Pancreas (tissue), 10 donors: ENCODE measurements around the gene TLR10. TPM values are rescaled to one million over a fixed set of nuclear protein-coding genes. Genes with fewer than 3 reads are reported as not detected.

ENCODE experiments used
- ATAC-seq, 4 donors: fragments of 200-7000 bp; cut with Tn5 transposase; one replicate each; pipeline versions ENCODE4 v1.8.0 to v1.9.1; 2020; ENCODE audit warnings: mild to moderate bottlenecking in 4 of 4, moderate library complexity in 4 of 4
- DNase-seq, 6 donors: peaks; one replicate each; pipeline ENCODE4 v3.0.0-alpha.2; 2020
- FAIRE-seq: peaks from 2 replicates; lab custom pipeline; 2012; peaks lifted over from hg19 to GRCh38; lab: Jason Lieb, UNC
- H3K27ac ChIP-seq, 4 donors: fragments of 200-600 bp; sonication (generic); 1 replicate in 3 of 4; 2 replicates in 1 of 4; pipeline versions ENCODE4 v1.5.0 to v1.8.0; 2020
- H3K27me3 ChIP-seq, 4 donors: fragments of 200-600 bp; one replicate each; pipeline ENCODE4 v1.8.0; 2021
- H3K36me3 ChIP-seq, 3 donors: fragments of 200-600 bp; sonication (generic) in 1 of 3; one replicate each; pipeline versions ENCODE4 v1.5.0 to v1.8.0; 2020 to 2021
- H3K4me1 ChIP-seq, 3 donors: fragments of 200-600 bp; one replicate each; pipeline ENCODE4 v1.8.0; 2021
- H3K4me3 ChIP-seq, 4 donors: fragments of 200-600 bp; sonication (generic) in 2 of 4; one replicate each; pipeline versions ENCODE4 v1.5.0 to v1.8.0; 2020 to 2021
- H3K9me3 ChIP-seq, 4 donors: fragments of 200-600 bp; one replicate each; pipeline ENCODE4 v1.8.0; 2021
- WGBS, 2 donors: extraction: QIAGEN DNeasy Blood & Tissue Kit; methylation state at CpG; one replicate each; pipeline ENCODE4 v1.1.7; 2013; 5-methylcytosine and 5-hydroxymethylcytosine counted together
- intact Hi-C, 3 donors: fragments of 100-400 bp; cut with DNase I; formaldehyde crosslinking; loops; one replicate each; pipeline versions ENCODE4 v1.11.1 to v1.14.2; 2022
- polyA plus RNA-seq, 2 donors: library from polyadenylated mRNA; stranded (reverse); fragments of 200-250 nt; gene quantifications; one replicate each; pipeline ENCODE4 v1.2.3, GENCODE V29; 2013
- total RNA-seq, 6 donors: library from RNA; stranded (reverse); fragmentation: NEBNext Ultra II Directional in 4 of 6; extraction: Animal tissue kit (Norgen Biotek cat#: 25700) in 4 of 6; gene quantifications; one replicate each; pipeline versions ENCODE4 v1.2.1 to v1.2.4, GENCODE V29; 2021 to 2023
- TF ChIP-seq, protein P1 (sequence below), 4 donors: fragments of 200-600 bp; sonication (generic) in 3 of 4; IDR thresholded peaks; one replicate each; pipeline versions ENCODE4 v1.5.0 to v1.8.0; 2021; ENCODE audit warnings: antibody characterized with exemption in 4 of 4
- donor health status: healthy with polysubstance abuse.
- donor health status: DM: no; HTN: no; CAD: no; lungs with moderate emphysema.
- donor health status: DM: no; HTN: no; CAD: no.
- donor health status: control.
- donor health status: control.
- donor health status: Bipolar disorder and iron deficiency.
- donor health status: DM: yes; HTN: yes; CAD: no.
- donor health status: DM: no; HTN: no; CAD: no.
- donor health status: DM: no; HTN: no; CAD: no.
- donor health status: DM: yes; HTN: yes; CAD: no.

Gene TLR10
- total and polyA plus RNA-seq, 8 donors = 0.04 to 1.2 (median 0.16) TPM; not detected in 1

DNA sequence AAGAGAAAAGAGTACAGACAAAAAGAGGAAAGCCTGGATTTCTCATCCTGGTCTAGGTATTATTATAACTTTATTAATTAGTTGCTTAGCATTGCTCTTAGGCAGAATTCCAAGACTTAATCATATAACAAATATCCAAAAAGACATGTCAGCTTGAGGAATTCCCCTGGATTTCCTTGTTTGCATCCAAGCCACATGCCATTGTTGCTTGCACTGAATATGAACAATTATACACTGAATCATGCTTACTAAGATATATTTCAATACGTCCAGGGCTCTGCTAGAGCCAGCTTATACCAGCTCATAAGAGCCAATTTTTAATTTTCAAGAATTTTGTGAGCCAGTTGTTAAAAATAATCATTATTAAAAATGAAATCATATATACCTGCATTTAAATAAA, 5.5 kb upstream of the TLR10 start:
- H3K27ac ChIP-seq = peak overlapping the region in 2 of 4 donors; percentile 29 to 44
- no peak for FAIRE-seq

DNA sequence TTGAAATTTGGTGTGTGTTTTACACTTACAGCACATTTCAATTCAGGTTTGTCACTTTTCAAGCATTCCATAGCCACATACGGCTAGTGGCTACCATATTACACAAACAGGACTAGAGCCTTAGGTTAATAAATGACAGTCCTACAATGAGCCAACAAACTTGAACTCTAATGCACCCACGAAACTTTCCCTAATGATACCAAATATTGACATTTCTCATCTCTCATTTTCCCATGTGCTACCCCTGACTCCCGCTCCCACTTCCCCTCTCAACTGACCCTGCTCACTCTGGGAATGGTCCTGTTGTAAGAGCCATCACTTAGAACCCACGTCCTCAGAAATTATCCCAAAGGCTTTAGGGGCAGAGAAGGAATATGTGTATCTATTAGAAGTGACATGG, 4.9 kb upstream of the TLR10 start:
- H3K27me3 ChIP-seq = no peaks in the 10 kb centered on the region
- DNase-seq (no peak), ATAC-seq (peak; percentile 71 to 81 (median 76)), FAIRE-seq (no peak)
- WGBS, 2 donors = 29% methylated on average over 4 of the region's 4 CpGs
- intact Hi-C loops = no loop called here
- H3K27ac ChIP-seq = peak overlapping the region in 2 of 4 donors; percentile 29 to 44
- H3K36me3 ChIP-seq = no peaks in the 10 kb centered on the region
- no peak overlapping the region for H3K4me3 ChIP-seq
- H3K4me1 ChIP-seq = peaks cover 0 to 20% (median 6%) of the 10 kb centered on the region in 3 donors
- H3K9me3 ChIP-seq = no peaks in the 10 kb centered on the region
- TF ChIP-seq, protein P1, sequence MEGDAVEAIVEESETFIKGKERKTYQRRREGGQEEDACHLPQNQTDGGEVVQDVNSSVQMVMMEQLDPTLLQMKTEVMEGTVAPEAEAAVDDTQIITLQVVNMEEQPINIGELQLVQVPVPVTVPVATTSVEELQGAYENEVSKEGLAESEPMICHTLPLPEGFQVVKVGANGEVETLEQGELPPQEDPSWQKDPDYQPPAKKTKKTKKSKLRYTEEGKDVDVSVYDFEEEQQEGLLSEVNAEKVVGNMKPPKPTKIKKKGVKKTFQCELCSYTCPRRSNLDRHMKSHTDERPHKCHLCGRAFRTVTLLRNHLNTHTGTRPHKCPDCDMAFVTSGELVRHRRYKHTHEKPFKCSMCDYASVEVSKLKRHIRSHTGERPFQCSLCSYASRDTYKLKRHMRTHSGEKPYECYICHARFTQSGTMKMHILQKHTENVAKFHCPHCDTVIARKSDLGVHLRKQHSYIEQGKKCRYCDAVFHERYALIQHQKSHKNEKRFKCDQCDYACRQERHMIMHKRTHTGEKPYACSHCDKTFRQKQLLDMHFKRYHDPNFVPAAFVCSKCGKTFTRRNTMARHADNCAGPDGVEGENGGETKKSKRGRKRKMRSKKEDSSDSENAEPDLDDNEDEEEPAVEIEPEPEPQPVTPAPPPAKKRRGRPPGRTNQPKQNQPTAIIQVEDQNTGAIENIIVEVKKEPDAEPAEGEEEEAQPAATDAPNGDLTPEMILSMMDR (IDR thresholded peaks at IDR 0.05) = no peak

More for the DNA sequence above, 5.5 kb upstream of the TLR10 start:
- Histone ChIP-seq H3K27me3 (no peaks in the 10 kb centered on the region), H3K36me3 (no peaks in the 10 kb centered on the region), H3K4me3 (no peak overlapping the region), H3K9me3 (no peaks in the 10 kb centered on the region), H3K4me1 (peaks cover 0 to 20% (median 6%) of the 10 kb centered on the region in 3 donors)
- no peak for DNase-seq
- intact Hi-C loops = no loop called here
- TF ChIP-seq, protein P1 (IDR thresholded peaks at IDR 0.05) = no peak
- WGBS, 2 donors = 29 to 50% methylated on average over 1 of the region's 1 CpG
- peak in 3 of 4 donors; percentile 46 to 75 (median 73) for ATAC-seq

DNA sequence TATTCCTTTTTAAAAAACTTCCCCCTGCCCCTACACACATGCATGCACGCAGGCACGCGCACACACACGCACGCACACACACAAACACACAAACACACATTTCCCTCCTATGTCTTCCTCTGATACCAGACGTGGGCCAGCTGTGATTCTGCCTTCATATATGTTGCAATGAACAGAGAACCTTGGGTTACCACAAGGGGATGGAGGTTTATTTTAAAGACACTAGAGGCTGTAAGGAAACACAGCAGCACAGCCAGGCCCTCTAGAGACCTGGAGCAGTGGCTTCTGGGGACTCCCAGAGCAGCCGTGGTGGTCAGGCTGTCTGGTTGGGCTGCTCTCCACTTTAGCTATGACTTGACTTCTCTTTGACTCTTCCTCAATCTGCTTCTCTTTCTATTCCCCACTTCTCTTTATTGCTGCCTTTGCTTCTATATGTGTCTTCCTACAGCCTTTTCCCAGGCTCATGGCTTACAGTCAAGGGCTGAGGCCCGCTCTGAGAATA, 3.2 kb upstream of the TLR10 start:
- Histone ChIP-seq H3K4me1 (peaks cover 0 to 20% (median 6%) of the 10 kb centered on the region in 3 donors), H3K27me3 (no peaks in the 10 kb centered on the region), H3K36me3 (no peaks in the 10 kb centered on the region), H3K27ac (no peak overlapping the region), H3K4me3 (no peak overlapping the region), H3K9me3 (no peaks in the 10 kb centered on the region)
- TF ChIP-seq, protein P1 (IDR thresholded peaks at IDR 0.05) = no peak
- FAIRE-seq = no peak
- no peak for DNase-seq
- intact Hi-C loops = no loop called here
- 91 to 98% methylated on average over 8 of the region's 8 CpGs for WGBS, 2 donors
- peak in 3 of 4 donors; percentile 11 to 44 (median 34) for ATAC-seq

DNA sequence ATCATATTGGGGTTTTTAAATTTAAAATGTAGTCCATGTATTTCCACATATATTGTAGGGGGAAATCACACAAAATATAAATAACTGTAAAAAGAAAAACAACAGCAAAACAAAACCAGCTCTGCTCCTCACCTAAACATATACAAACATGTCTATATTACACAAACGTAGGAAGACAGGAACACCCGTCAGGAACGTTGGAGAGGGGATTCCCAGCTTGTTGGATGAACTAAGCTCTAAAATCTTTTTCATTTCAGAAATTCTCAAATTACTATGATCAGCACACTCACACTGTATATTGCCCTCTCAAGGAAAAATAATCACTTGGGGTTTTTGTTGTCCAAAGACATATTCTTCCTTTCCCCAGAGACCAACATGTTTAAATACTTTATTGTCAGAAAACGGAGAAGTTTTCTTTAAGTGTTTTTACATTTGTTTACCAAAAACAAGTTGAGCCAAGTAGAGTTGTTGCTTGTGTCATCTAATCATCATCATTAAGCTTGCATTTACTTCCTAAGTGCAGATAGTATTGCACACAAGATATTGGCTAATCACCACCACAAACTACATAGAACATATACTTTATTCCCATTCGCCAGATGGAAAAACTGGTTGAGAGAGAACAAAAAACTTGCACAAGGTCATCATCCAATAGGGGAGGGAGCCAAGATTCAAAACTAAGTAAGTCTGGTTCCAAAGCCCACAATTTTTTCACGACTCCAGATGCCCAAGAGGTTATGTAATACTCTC, 2.4 kb upstream of the TLR10 start:
- FAIRE-seq (no peak), DNase-seq (no peak), ATAC-seq (no peak)
- intact Hi-C loops = no loop called here
- TF ChIP-seq, protein P1 (IDR thresholded peaks at IDR 0.05) = no peak
- Histone ChIP-seq H3K4me1 (peaks cover 0 to 20% (median 6%) of the 10 kb centered on the region in 3 donors), H3K9me3 (no peaks in the 10 kb centered on the region), H3K27ac (no peak overlapping the region), H3K27me3 (no peaks in the 10 kb centered on the region), H3K4me3 (no peak overlapping the region), H3K36me3 (no peaks in the 10 kb centered on the region)
- 63 to 68% methylated on average over 6 of the region's 6 CpGs for WGBS, 2 donors

DNA sequence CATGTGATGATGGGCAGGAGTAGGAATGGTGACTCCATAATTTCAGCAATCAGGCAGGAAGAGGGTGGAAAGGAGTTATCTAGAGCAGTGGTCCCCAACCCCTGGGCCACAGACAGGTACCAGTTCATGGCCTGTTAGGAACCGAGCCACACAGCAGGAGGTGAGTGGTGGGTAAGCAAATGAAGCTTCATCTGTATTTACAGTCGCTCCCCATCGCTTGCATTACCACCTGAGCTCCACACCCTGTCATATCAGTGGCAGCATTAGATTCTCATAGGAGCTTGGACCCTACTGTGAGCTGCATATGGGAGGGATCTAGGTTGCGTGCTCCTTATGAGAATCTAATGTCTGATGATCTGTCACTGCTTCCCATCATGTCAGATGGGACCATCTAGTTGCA, 1.4 kb upstream of the TLR10 start:
- Histone ChIP-seq H3K4me1 (peaks cover 0 to 19% (median 6%) of the 10 kb centered on the region in 3 donors), H3K27me3 (no peaks in the 10 kb centered on the region), H3K36me3 (no peaks in the 10 kb centered on the region), H3K27ac (no peak overlapping the region), H3K4me3 (no peak overlapping the region), H3K9me3 (no peaks in the 10 kb centered on the region)
- TF ChIP-seq, protein P1 (IDR thresholded peaks at IDR 0.05) = no peak
- 88% methylated on average over 4 of the region's 4 CpGs for WGBS, 2 donors
- no peak for DNase-seq
- FAIRE-seq = no peak
- intact Hi-C loops = no loop called here
- ATAC-seq = no peak
